ENCODE measurements around the gene LECT2. TPM values are rescaled to one million over a fixed set of nuclear protein-coding genes. Genes with fewer than 3 reads are reported as not detected.

LECT2 gene
- not detected for total RNA-seq

GRCh38 chr5:135954899-135955298, at the start of gene LECT2:
TSS of gene LECT2 (minus strand) at chr5:135954983. CDS start at chr5:135954833, 150 bp downstream.
- Mint-ChIP-seq H3K4me1 (no peaks in the 10 kb centered on the region), H3K4me3 (no peak within 1 kb of the TSS), H3K36me3 (no peaks in the 10 kb centered on the region), H3K27ac (no peak within 1 kb of the TSS), H3K27me3 (peaks cover 35% of the 10 kb centered on the region), H3K9me3 (no peaks in the 10 kb centered on the region)
- DNase-seq, result no peak

GRCh38 chr5:136004436-136004835, 49.7 kb upstream of the LECT2 start:
- Mint-ChIP-seq H3K4me1 (no peaks in the 10 kb centered on the region), H3K4me3 (no peak overlapping the region), H3K36me3 (no peaks in the 10 kb centered on the region), H3K27ac (no peak overlapping the region), H3K27me3 (peaks cover 5% of the 10 kb centered on the region), H3K9me3 (no peaks in the 10 kb centered on the region)
- DNase-seq, result no peak

GRCh38 chr5:136001466-136001981, 46.7 kb upstream of the LECT2 start:
- peaks cover 4% of the 10 kb centered on the region for H3K27me3 Mint-ChIP-seq
- H3K4me1 Mint-ChIP-seq, result no peaks in the 10 kb centered on the region
- no peaks in the 10 kb centered on the region for H3K9me3 Mint-ChIP-seq
- H3K27ac Mint-ChIP-seq, result no peak overlapping the region
- H3K36me3 Mint-ChIP-seq, result no peaks in the 10 kb centered on the region
- DNase-seq, result no peak
- no peak overlapping the region for H3K4me3 Mint-ChIP-seq

GRCh38 chr5:136000932-136001331, 46.1 kb upstream of the LECT2 start:
- DNase-seq, result no peak
- Mint-ChIP-seq H3K36me3 (no peaks in the 10 kb centered on the region), H3K4me1 (no peaks in the 10 kb centered on the region), H3K27ac (no peak overlapping the region), H3K27me3 (peaks cover 9% of the 10 kb centered on the region), H3K9me3 (no peaks in the 10 kb centered on the region), H3K4me3 (no peak overlapping the region)

DNA sequence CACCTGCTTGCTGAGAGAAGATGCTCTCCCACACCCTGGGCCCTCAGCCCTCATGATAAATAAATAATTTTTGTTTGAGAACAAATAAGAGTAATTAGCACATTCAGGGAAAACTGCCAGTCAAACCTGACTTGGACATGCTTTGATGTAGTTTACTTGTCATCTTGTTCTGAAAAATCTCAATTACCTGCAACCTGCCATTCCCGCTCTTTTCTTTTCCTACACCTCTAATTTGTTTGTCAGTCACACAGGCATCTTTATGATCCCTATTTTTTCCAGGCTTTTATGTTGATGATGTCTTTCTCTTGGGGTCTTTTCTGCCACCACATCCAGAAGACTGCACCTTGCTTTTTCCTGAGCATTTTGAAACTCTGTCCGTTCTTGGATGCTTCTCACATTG, 45.4 kb upstream of the LECT2 start:
- no peaks in the 10 kb centered on the region for H3K36me3 Mint-ChIP-seq
- H3K4me1 Mint-ChIP-seq, result no peaks in the 10 kb centered on the region
- no peak overlapping the region for H3K4me3 Mint-ChIP-seq
- no peak overlapping the region for H3K27ac Mint-ChIP-seq
- no peaks in the 10 kb centered on the region for H3K9me3 Mint-ChIP-seq
- no peak for DNase-seq
- peaks cover 7% of the 10 kb centered on the region for H3K27me3 Mint-ChIP-seq

GRCh38 chr5:135999406-136000139, 44.8 kb upstream of the LECT2 start:
- no peak overlapping the region for H3K27ac Mint-ChIP-seq
- H3K4me3 Mint-ChIP-seq, result no peak overlapping the region
- no peaks in the 10 kb centered on the region for H3K36me3 Mint-ChIP-seq
- H3K4me1 Mint-ChIP-seq, result no peaks in the 10 kb centered on the region
- no peak for DNase-seq
- peaks cover 7% of the 10 kb centered on the region for H3K27me3 Mint-ChIP-seq
- H3K9me3 Mint-ChIP-seq, result no peaks in the 10 kb centered on the region

GRCh38 chr5:135998889-135999288, 44.1 kb upstream of the LECT2 start:
- no peaks in the 10 kb centered on the region for H3K36me3 Mint-ChIP-seq
- no peak overlapping the region for H3K4me3 Mint-ChIP-seq
- no peaks in the 10 kb centered on the region for H3K4me1 Mint-ChIP-seq
- no peak overlapping the region for H3K27ac Mint-ChIP-seq
- no peaks in the 10 kb centered on the region for H3K9me3 Mint-ChIP-seq
- peaks cover 7% of the 10 kb centered on the region for H3K27me3 Mint-ChIP-seq
- DNase-seq, result no peak

DNA sequence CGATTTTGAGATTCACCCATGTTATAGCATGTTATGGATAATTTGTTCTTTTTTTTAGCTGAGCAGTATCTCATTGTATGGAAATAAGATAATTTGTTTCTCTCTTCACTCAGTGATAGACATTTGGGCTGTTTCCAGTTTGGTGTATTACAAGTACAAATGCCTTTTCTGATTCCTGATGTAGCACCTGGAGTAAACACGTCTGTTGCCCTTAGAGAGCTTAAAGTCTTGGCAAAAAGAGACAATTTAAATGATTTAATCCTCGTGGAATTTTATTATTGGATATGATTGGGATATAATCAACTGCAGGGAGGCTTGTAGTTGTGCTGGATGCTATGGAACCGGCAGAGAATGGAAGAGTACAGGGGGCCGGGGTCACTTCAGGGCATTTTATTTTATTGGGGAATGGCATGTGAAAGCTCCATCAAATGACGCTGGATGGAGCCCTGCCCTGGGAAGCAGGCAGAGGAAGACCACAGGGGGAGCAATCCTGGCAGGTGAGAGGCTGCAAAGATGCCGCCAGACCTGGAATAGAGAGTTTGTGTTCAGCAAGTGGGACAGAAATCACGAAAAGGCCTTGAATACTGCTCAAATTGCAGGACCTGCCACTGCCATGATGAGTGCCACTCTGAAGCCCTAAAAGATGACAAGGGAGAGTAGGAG, 43.0 kb upstream of the LECT2 start:
- H3K27me3 Mint-ChIP-seq, result peaks cover 7% of the 10 kb centered on the region
- H3K36me3 Mint-ChIP-seq, result no peaks in the 10 kb centered on the region
- no peak overlapping the region for H3K27ac Mint-ChIP-seq
- no peak for DNase-seq
- no peak overlapping the region for H3K4me3 Mint-ChIP-seq
- no peaks in the 10 kb centered on the region for H3K9me3 Mint-ChIP-seq
- no peaks in the 10 kb centered on the region for H3K4me1 Mint-ChIP-seq

GRCh38 chr5:135996611-135997010, 41.8 kb upstream of the LECT2 start:
- Mint-ChIP-seq H3K9me3 (no peaks in the 10 kb centered on the region), H3K4me1 (no peaks in the 10 kb centered on the region), H3K4me3 (no peak overlapping the region), H3K27ac (no peak overlapping the region), H3K36me3 (no peaks in the 10 kb centered on the region), H3K27me3 (peaks cover 10% of the 10 kb centered on the region)
- no peak for DNase-seq

GRCh38 chr5:135995976-135996375, 41.2 kb upstream of the LECT2 start:
- Mint-ChIP-seq H3K27ac (no peak overlapping the region), H3K36me3 (no peaks in the 10 kb centered on the region), H3K4me1 (no peaks in the 10 kb centered on the region), H3K4me3 (no peak overlapping the region), H3K27me3 (peaks cover 10% of the 10 kb centered on the region), H3K9me3 (no peaks in the 10 kb centered on the region)
- DNase-seq, result no peak

GRCh38 chr5:135993880-135994636, 39.3 kb upstream of the LECT2 start:
- H3K27ac Mint-ChIP-seq, result no peak overlapping the region
- peaks cover 18% of the 10 kb centered on the region for H3K27me3 Mint-ChIP-seq
- no peak for DNase-seq
- no peaks in the 10 kb centered on the region for H3K4me1 Mint-ChIP-seq
- H3K9me3 Mint-ChIP-seq, result no peaks in the 10 kb centered on the region
- H3K4me3 Mint-ChIP-seq, result no peak overlapping the region
- H3K36me3 Mint-ChIP-seq, result no peaks in the 10 kb centered on the region

DNA sequence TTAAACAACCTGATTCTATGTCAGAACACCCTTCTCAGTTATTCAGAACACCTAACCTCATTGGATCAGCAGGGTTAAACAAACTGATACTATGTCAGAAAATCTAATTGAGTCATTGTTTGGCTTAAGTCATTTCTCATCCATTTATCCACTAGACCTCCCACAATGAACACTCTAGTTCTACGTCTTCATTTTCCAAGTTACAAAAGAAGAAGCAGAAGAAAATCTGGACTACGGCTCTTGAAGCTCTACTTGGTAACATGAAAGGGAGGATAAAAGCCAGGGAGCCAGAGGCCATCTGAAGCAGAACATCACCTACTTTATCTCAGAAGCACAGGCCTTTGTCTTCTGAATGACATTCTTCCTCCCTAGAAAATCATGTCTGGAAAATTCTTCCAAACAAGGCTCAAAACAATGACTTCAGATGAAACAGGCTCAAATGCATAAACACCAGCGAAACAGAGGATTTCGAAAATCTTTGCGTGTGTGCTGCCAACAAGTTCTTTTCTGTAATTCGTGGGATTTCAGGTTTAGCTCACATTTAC, 38.6 kb upstream of the LECT2 start:
- no peaks in the 10 kb centered on the region for H3K4me1 Mint-ChIP-seq
- DNase-seq, result no peak
- H3K4me3 Mint-ChIP-seq, result no peak overlapping the region
- peaks cover 24% of the 10 kb centered on the region for H3K27me3 Mint-ChIP-seq
- no peaks in the 10 kb centered on the region for H3K36me3 Mint-ChIP-seq
- no peaks in the 10 kb centered on the region for H3K9me3 Mint-ChIP-seq
- H3K27ac Mint-ChIP-seq, result no peak overlapping the region

GRCh38 chr5:135991429-135991828, 36.6 kb upstream of the LECT2 start:
- Mint-ChIP-seq H3K27me3 (peaks cover 26% of the 10 kb centered on the region), H3K36me3 (no peaks in the 10 kb centered on the region), H3K4me3 (no peak overlapping the region), H3K4me1 (no peaks in the 10 kb centered on the region), H3K9me3 (no peaks in the 10 kb centered on the region), H3K27ac (no peak overlapping the region)
- no peak for DNase-seq

GRCh38 chr5:135990528-135991255, 35.9 kb upstream of the LECT2 start:
- peaks cover 23% of the 10 kb centered on the region for H3K27me3 Mint-ChIP-seq
- no peak overlapping the region for H3K27ac Mint-ChIP-seq
- no peaks in the 10 kb centered on the region for H3K9me3 Mint-ChIP-seq
- H3K36me3 Mint-ChIP-seq, result no peaks in the 10 kb centered on the region
- H3K4me3 Mint-ChIP-seq, result no peak overlapping the region
- DNase-seq, result no peak
- H3K4me1 Mint-ChIP-seq, result no peaks in the 10 kb centered on the region

Measured in activated naive CD8-positive, alpha-beta T cell treated with anti-CD3 and anti-CD28 coated beads for 36 hours (primary cell).